ENCODE data around the gene CYP4V2. TPM values are rescaled to one million over a fixed set of nuclear protein-coding genes. Genes with fewer than 3 reads are reported as not detected.
"Not testable (repeated sequence)": the region's sequence is repeated elsewhere in the genome, so short reads cannot be mapped to it uniquely, and the experiment has no call there.

CYP4V2 gene
- total RNA-seq, 2 donors from 2014 or later: 18.9 to 37.7 TPM

GRCh38 chr4:186243331-186243730, 52.0 kb downstream of the CYP4V2 start:
- no peak for TF ChIP-seq CTCF (IDR thresholded peaks at IDR 0.05)
- no peak overlapping the region for H3K4me3 ChIP-seq
- DNase-seq (ENCODE audit: low spot score): no peak

GRCh38 chr4:186244835-186245234, 53.5 kb downstream of the CYP4V2 start:
- Histone ChIP-seq H3K36me3 (no peaks in the 10 kb centered on the region), H3K27ac (no peak overlapping the region), H3K4me3 (no peak overlapping the region), H3K27me3 (no peaks in the 10 kb centered on the region), H3K9me3 (no peaks in the 10 kb centered on the region), H3K4me1 (no peaks in the 10 kb centered on the region)
- DNase-seq (ENCODE audit: low spot score): no peak
- no peak for TF ChIP-seq CTCF (IDR thresholded peaks at IDR 0.05)

More at GRCh38 chr4:186243331-186243730, 52.0 kb downstream of the CYP4V2 start:
- Histone ChIP-seq H3K4me1 (no peaks in the 10 kb centered on the region), H3K27me3 (no peaks in the 10 kb centered on the region), H3K36me3 (no peaks in the 10 kb centered on the region), H3K27ac (no peak overlapping the region), H3K9me3 (no peaks in the 10 kb centered on the region)

GRCh38 chr4:186247062-186247752, 55.8 kb downstream of the CYP4V2 start:
- H3K4me1 ChIP-seq; H3K4me3 ChIP-seq; H3K9me3 ChIP-seq; H3K27ac ChIP-seq; DNase-seq (ENCODE audit: low spot score); H3K27me3 ChIP-seq; H3K36me3 ChIP-seq: not testable (repeated sequence)

GRCh38 chr4:186248643-186249042, 57.3 kb downstream of the CYP4V2 start:
- H3K9me3 ChIP-seq: no peaks in the 10 kb centered on the region
- no peak for TF ChIP-seq CTCF (IDR thresholded peaks at IDR 0.05)
- H3K4me3 ChIP-seq: no peak overlapping the region
- H3K27ac ChIP-seq: no peak overlapping the region
- peaks cover 16% of the 10 kb centered on the region for H3K36me3 ChIP-seq
- no peaks in the 10 kb centered on the region for H3K27me3 ChIP-seq
- no peaks in the 10 kb centered on the region for H3K4me1 ChIP-seq
- DNase-seq (ENCODE audit: low spot score): no peak

- no peak for TF ChIP-seq CTCF (IDR thresholded peaks at IDR 0.05)
- no peak overlapping the region for H3K4me3 ChIP-seq
Observed at GRCh38 chr4:186249785-186250754, 58.7 kb downstream of the CYP4V2 start.

GRCh38 chr4:186250760-186251159, 59.4 kb downstream of the CYP4V2 start:
- Histone ChIP-seq H3K4me1 (no peaks in the 10 kb centered on the region), H3K27me3 (no peaks in the 10 kb centered on the region), H3K4me3 (no peak overlapping the region), H3K27ac (no peak overlapping the region), H3K36me3 (peaks cover 16% of the 10 kb centered on the region), H3K9me3 (no peaks in the 10 kb centered on the region)
- no peak for TF ChIP-seq CTCF (IDR thresholded peaks at IDR 0.05)
- DNase-seq (ENCODE audit: low spot score): no peak

More at GRCh38 chr4:186249785-186250754, 58.7 kb downstream of the CYP4V2 start:
- Histone ChIP-seq H3K27me3 (no peaks in the 10 kb centered on the region), H3K4me1 (no peaks in the 10 kb centered on the region), H3K27ac (no peak overlapping the region), H3K36me3 (peaks cover 16% of the 10 kb centered on the region), H3K9me3 (no peaks in the 10 kb centered on the region)
- DNase-seq (ENCODE audit: low spot score): no peak
